ENCODE data around the gene CEP76.

- TF ChIP-seq, protein P1, sequence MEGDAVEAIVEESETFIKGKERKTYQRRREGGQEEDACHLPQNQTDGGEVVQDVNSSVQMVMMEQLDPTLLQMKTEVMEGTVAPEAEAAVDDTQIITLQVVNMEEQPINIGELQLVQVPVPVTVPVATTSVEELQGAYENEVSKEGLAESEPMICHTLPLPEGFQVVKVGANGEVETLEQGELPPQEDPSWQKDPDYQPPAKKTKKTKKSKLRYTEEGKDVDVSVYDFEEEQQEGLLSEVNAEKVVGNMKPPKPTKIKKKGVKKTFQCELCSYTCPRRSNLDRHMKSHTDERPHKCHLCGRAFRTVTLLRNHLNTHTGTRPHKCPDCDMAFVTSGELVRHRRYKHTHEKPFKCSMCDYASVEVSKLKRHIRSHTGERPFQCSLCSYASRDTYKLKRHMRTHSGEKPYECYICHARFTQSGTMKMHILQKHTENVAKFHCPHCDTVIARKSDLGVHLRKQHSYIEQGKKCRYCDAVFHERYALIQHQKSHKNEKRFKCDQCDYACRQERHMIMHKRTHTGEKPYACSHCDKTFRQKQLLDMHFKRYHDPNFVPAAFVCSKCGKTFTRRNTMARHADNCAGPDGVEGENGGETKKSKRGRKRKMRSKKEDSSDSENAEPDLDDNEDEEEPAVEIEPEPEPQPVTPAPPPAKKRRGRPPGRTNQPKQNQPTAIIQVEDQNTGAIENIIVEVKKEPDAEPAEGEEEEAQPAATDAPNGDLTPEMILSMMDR (IDR thresholded peaks at IDR 0.05) = no peak
- TF ChIP-seq POLR2A (IDR thresholded peaks at IDR 0.05) = no peak
Observed at GRCh38 chr18:12699747-12700146, 2.8 kb downstream of the CEP76 start.
